GM10248 (cell line): Measurements from ENCODE around the gene UBR4.

Experiments used
- CTCF ChIA-PET: fragments of 300-600 bp; sonication (Branson Sonifier 250); formaldehyde crosslinking; extraction: SDS; loops from one replicate; lab custom pipeline; 2021; ENCODE audit warnings: antibody characterized with exemption; lab: Yijun Ruan, JAX
- POLR2A ChIA-PET: fragments of 350-650 bp; sonication (Branson Sonifier 250); formaldehyde crosslinking; extraction: SDS; loops from one replicate; lab custom pipeline; 2020; ENCODE audit warnings: antibody characterized with exemption; lab: Yijun Ruan, JAX
- DNase-seq: peaks from one replicate; pipeline ENCODE4 v3.0.0; 2012; ENCODE audit errors: extremely low spot score
- TF ChIP-seq, protein P1 (sequence below): IDR thresholded peaks from 2 replicates; pipeline ENCODE4 v1.5.1; 2012; ENCODE audit warnings: mild to moderate bottlenecking, low read depth; ENCODE audit errors: extremely low read depth, missing control alignments, control extremely low read depth

The UBR4 gene

DNA sequence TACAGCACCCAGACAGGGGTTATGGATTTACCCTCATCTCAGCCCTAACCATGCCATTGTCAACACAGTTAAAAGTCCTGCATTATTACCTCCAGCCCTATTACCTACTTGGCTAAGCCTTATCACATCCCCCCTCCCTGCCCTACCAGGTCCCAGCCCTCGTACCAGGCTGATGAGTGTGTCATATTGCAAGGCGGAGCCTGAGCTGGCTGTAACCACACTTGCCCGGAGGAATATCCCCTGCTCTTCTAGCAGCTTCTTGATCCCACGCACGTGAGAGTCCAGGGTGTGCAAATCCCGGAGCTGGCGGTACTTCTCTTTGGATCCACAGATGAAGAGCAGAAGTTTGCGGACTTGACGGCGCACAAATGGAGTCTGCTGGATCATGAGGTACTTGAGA lies 87.4 kb downstream of the UBR4 start:
- TF ChIP-seq, protein P1, sequence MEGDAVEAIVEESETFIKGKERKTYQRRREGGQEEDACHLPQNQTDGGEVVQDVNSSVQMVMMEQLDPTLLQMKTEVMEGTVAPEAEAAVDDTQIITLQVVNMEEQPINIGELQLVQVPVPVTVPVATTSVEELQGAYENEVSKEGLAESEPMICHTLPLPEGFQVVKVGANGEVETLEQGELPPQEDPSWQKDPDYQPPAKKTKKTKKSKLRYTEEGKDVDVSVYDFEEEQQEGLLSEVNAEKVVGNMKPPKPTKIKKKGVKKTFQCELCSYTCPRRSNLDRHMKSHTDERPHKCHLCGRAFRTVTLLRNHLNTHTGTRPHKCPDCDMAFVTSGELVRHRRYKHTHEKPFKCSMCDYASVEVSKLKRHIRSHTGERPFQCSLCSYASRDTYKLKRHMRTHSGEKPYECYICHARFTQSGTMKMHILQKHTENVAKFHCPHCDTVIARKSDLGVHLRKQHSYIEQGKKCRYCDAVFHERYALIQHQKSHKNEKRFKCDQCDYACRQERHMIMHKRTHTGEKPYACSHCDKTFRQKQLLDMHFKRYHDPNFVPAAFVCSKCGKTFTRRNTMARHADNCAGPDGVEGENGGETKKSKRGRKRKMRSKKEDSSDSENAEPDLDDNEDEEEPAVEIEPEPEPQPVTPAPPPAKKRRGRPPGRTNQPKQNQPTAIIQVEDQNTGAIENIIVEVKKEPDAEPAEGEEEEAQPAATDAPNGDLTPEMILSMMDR = no peak
- ChIA-PET CTCF (interaction anchor here (1.1 to 2.2 kb wide), 5 partner anchors 9 to 118 kb away, joined by 3 to 9 read pairs (median 3); no protein-coding TSS in a partner anchor), POLR2A (no interaction called here)
- no peak for DNase-seq

GRCh38 chr1:19121192-19121591 lies 88.9 kb downstream of the UBR4 start:
- POLR2A ChIA-PET = no interaction called here
- CTCF ChIA-PET = interaction anchor here (1.6 to 2.2 kb wide), 4 partner anchors 8 to 237 kb away, joined by 3 to 9 read pairs (median 4); no protein-coding TSS in a partner anchor
- TF ChIP-seq, protein P1 = no peak
- no peak for DNase-seq

- no peak for DNase-seq
- CTCF ChIA-PET = interaction anchor here (1.5 to 1.9 kb wide), 3 partner anchors 18 to 122 kb away, joined by 3 to 4 read pairs (median 3); no protein-coding TSS in a partner anchor
- TF ChIP-seq, protein P1 = no peak
- POLR2A ChIA-PET = no interaction called here
Observed at GRCh38 chr1:19120070-19120469, 90.0 kb downstream of the UBR4 start.

DNA sequence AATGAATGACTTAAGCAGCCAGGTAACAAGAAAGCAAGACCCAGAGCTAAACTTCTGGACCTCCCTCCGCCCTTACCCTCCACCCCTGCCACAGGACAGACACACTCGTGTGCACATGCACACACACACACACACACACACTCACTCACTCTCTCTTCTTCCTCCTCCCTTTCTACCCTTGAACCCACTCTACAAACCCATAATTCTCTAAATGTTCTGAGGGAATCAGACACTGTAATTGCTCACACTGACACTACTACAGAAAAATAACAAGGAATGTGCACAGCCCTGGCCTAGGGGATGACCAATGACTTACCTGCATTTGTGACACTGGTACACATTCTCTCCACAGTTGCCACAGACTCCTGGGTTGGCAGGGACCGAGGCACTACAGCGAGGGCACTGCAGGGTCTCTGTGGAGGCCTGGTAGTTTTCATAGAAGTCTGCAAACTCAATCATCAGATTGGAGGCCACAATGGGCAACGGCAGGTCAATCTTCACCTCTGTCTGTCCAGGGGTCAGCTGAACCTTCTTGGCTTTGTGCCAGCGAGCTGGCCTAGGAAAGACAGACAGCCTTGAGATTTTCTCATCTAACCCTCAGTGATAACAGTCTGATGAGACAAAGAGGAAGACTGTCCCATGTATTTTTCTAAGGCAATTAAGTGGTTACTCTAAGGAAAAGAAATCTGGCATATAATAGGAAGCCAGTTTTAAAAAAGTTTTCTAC lies 94.8 kb downstream of the UBR4 start:
- TF ChIP-seq, protein P1 = no peak
- CTCF ChIA-PET = interaction anchor here (1.1 to 2.2 kb wide), 5 partner anchors 10 to 231 kb away, joined by 3 to 9 read pairs (median 4); no protein-coding TSS in a partner anchor
- POLR2A ChIA-PET = no interaction called here
- no peak for DNase-seq

GRCh38 chr1:19113697-19114092 lies 96.4 kb downstream of the UBR4 start:
- DNase-seq = peak; percentile 43
- TF ChIP-seq, protein P1 = peak; percentile 41
- ChIA-PET CTCF (interaction anchor here (0.7 to 2.7 kb wide), 14 partner anchors 8 to 230 kb away, joined by 3 to 25 read pairs (median 5); partner anchors contain the start of gene ALDH4A1), POLR2A (no interaction called here)

DNA sequence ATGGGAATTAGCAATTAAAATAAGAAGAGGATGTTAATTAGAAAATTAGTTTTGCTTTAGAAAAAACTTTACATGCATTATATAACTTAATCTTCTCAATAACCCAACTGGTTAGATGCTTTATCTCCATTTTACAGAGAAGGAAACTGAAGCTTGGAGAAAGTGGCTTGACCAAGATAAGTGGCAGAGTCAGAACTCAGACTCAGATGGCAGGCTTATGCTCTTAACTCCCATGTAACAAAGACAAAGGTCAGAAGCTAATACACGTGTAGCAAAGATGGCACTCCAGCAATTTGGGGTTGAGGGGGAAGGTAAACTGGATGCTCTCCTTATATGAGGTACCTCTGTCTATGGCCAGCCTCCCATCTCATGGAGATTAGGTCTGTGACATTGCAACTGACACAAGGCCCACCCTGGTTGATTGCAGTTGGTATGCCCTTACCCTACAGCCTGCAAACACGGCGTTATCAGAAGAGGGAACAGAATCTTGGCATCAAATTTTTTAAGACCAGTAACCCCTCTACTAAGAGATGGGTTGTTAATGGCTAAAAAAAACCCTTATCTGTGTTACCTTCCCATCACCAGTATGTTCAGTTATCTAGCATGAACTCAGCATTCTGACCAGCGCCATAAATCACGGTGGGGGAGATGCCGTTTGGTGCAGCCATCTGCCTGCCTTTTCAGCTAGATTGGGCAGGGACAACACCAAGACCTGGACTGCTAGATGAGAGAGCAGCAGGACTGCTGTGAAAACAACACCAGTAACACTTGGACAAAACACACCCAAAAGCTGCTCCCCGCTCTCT lies 97.0 kb downstream of the UBR4 start:
- CTCF ChIA-PET = interaction anchor here (1.0 to 2.7 kb wide), 13 partner anchors 9 to 229 kb away, joined by 3 to 25 read pairs (median 5); partner anchors contain the start of gene ALDH4A1
- TF ChIP-seq, protein P1 = no peak
- no peak for DNase-seq
- POLR2A ChIA-PET = no interaction called here
